ENCODE results near the gene SMIM24.

Gene SMIM24

DNA sequence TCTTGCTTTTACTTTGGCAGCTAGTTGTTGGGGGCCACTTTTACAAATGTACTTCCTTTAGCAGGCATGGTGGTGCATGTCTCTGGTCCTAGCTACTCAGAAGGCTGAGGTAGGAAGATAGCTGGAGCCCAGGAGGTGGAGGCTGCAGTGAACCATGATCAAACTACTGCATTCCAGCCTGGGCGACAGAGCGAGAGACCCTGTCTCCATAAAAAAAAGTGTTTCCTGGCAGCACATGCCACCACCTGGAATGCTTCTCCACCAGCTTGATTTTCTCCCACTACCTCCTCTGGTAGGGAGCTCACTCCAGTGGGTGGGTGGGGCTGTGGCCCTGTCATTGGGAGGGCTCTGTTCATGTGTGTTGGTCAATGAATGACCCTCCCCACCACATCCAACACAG, 38.3 kb upstream of the SMIM24 start:
- Histone ChIP-seq H3K27ac (no peak overlapping the region), H3K4me3 (no peak overlapping the region)
- no peak for DNase-seq (ENCODE audit: low spot score)
- TF ChIP-seq, protein P1, sequence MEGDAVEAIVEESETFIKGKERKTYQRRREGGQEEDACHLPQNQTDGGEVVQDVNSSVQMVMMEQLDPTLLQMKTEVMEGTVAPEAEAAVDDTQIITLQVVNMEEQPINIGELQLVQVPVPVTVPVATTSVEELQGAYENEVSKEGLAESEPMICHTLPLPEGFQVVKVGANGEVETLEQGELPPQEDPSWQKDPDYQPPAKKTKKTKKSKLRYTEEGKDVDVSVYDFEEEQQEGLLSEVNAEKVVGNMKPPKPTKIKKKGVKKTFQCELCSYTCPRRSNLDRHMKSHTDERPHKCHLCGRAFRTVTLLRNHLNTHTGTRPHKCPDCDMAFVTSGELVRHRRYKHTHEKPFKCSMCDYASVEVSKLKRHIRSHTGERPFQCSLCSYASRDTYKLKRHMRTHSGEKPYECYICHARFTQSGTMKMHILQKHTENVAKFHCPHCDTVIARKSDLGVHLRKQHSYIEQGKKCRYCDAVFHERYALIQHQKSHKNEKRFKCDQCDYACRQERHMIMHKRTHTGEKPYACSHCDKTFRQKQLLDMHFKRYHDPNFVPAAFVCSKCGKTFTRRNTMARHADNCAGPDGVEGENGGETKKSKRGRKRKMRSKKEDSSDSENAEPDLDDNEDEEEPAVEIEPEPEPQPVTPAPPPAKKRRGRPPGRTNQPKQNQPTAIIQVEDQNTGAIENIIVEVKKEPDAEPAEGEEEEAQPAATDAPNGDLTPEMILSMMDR (IDR thresholded peaks at IDR 0.05): no peak

DNA sequence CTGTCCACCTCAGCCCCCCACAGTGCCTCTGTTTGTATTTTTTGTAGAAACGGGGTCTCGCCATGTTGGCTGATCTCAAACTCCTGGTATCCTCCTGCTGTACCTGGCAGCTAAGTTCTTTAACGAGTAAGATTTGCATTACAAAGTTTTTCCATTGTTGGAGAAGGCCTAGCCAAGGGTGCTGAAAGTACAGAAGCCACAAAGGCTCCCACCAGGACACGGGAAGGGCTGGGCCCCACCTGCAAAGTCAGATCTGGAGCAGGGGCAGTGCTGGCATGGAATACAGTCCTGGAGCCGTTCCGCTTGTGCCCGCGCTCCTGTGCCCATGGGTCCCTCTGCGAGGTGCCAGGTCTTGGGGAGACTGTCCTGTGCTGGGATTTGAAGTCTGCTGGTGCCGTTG, 37.9 kb upstream of the SMIM24 start:
- H3K27ac ChIP-seq: no peak overlapping the region
- TF ChIP-seq, protein P1 (IDR thresholded peaks at IDR 0.05): no peak
- DNase-seq (ENCODE audit: low spot score): no peak
- H3K4me3 ChIP-seq: no peak overlapping the region

DNA sequence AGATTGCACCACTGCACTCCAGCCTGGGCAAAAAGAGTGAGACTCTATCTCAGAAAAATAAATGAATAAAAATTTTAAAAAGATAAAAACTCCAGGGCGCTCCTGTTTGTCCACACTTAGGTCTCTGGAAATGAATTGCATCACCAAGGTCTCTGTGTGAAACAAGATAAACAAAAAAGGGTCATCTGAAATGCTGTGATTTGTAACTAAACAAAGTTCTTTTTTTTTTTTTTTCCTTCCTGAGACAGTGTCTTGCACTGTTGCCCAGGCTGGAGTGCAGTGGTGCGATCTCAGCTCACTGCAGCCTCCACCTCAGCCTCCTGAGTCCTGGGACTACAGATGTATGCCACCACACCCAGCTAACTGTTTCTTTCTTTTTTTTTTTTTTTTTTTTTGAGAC, 37.3 kb upstream of the SMIM24 start:
- no peak for DNase-seq (ENCODE audit: low spot score)
- H3K27ac ChIP-seq: no peak overlapping the region
- H3K4me3 ChIP-seq: no peak overlapping the region
- TF ChIP-seq, protein P1 (IDR thresholded peaks at IDR 0.05): no peak

DNA sequence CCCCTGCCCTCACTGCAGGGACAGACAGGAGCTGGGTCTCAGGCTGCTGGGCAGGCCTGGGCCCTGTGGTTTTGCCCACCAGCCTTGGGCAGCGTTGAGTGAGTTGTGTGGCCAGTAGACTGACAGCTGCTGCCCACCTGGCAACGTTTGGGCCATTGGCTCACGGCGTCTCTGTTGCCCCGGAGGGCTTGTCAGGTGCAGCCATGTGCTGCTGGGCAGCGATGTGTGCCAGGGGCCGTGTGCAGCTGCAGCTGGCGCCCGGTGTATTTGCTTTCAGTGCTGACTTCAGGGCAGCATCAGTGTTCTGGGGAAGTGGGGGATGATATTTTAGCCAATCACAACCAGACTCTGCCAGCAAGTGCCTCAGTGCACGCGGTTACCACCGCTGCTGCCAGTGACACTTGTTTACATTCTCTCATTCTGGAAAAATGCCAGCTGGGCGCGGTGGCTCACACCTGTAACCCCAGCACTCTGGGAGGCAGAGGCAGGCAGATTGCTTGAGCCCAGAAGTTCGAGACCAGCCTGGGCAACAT, 36.4 kb upstream of the SMIM24 start:
- H3K4me3 ChIP-seq: no peak overlapping the region
- no peak for DNase-seq (ENCODE audit: low spot score)
- TF ChIP-seq, protein P1 (IDR thresholded peaks at IDR 0.05): no peak
- H3K27ac ChIP-seq: no peak overlapping the region

DNA sequence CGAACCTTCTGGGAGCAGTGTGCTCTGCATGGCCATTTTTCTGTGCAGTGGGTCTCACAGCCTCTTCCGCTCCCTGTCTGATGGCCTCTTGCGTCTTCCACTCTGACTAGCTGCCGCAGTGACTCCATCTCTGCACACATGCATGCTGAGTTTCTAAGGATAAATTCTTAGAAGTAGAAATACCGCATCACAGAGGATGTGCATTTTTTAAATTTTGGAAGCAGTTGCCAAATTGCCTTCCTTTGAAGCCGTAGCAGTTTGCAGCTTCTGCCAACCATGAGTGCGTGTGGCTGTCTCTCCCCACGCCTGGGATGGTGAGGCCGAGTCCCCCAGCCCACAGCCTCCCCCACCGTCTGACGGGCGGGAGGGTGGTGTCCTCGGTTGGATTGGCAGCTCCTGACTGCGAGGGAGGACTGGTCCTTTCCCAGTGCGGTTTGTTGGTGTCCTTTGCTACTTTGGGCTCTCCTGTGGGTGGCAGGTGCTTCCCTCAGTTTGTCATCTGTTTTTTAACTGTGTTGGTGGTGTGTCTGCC, 35.6 kb upstream of the SMIM24 start:
- no peak overlapping the region for H3K27ac ChIP-seq
- TF ChIP-seq, protein P1 (IDR thresholded peaks at IDR 0.05): no peak
- H3K4me3 ChIP-seq: no peak overlapping the region
- no peak for DNase-seq (ENCODE audit: low spot score)

DNA sequence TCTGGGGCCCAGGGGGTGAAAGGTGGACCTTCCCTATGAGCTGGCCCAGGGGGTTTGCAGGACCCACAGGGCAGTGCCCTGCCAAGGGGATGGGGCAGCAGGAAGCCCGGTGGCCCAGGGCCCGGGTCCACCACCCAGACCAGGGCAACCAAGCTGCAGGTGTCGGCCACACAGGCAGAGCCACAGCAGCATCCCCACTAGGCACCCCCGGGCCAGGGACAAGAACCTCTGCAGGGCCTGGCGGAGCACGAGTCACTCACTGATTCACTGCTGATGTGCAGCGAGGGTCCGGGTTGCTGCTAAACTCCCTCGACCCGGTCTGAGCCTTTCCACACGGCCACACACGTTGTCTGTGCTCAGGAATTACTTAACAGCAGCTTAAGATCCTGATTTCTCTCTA, 34.6 kb upstream of the SMIM24 start:
- TF ChIP-seq, protein P1 (IDR thresholded peaks at IDR 0.05): no peak
- Histone ChIP-seq H3K4me3 (no peak overlapping the region), H3K27ac (no peak overlapping the region)
- no peak for DNase-seq (ENCODE audit: low spot score)
